ENCODE results near the gene IVL. TPM values are rescaled to one million over a fixed set of nuclear protein-coding genes. Genes with fewer than 3 reads are reported as not detected.

Gene IVL
- total RNA-seq, 4 donors from 2014 or later = 155 to 336 (median 262) TPM

- intact Hi-C loops (cut with DNase I) = no loop called here
- Histone ChIP-seq H3K36me3 (no peaks in the 10 kb centered on the region), H3K9me3 (no peaks in the 10 kb centered on the region), H3K27me3 (no peaks in the 10 kb centered on the region), H3K4me1 (peaks cover 0 to 80% (median 29%) of the 10 kb centered on the region in 3 donors), H3K4me3 (no peak overlapping the region), H3K27ac (peak overlapping the region in 3 of 4 donors; percentile 47 to 69 (median 51))
- TF ChIP-seq CTCF (IDR thresholded peaks at IDR 0.05) (no peak), POLR2A (IDR thresholded peaks at IDR 0.05) (no peak)
- no peak for DNase-seq
These were observed 24.3 kb upstream of the IVL start for GRCh38 chr1:152884085-152884484.

GRCh38 chr1:152884506-152884905 lies 23.8 kb upstream of the IVL start:
- no peaks in the 10 kb centered on the region for H3K27me3 ChIP-seq
- no peak for TF ChIP-seq CTCF (IDR thresholded peaks at IDR 0.05)
- peak overlapping the region in 3 of 4 donors; percentile 47 to 69 (median 51) for H3K27ac ChIP-seq
- no peaks in the 10 kb centered on the region for H3K9me3 ChIP-seq
- intact Hi-C loops (cut with DNase I) = no loop called here
- peaks cover 0 to 76% (median 29%) of the 10 kb centered on the region in 3 donors for H3K4me1 ChIP-seq
- WGBS, 2 donors = no CpG with 5 or more reads among the region's 1 CpG
- no peak for DNase-seq
- no peak overlapping the region for H3K4me3 ChIP-seq
- no peaks in the 10 kb centered on the region for H3K36me3 ChIP-seq

GRCh38 chr1:152884966-152885624 lies 23.3 kb upstream of the IVL start:
- Histone ChIP-seq H3K4me3 (no peak overlapping the region), H3K9me3 (no peaks in the 10 kb centered on the region), H3K4me1 (peaks cover 0 to 70% (median 27%) of the 10 kb centered on the region in 3 donors), H3K27ac (peak overlapping the region in 1 of 4 donors; percentile 69), H3K27me3 (no peaks in the 10 kb centered on the region), H3K36me3 (no peaks in the 10 kb centered on the region)
- DNase-seq = no peak
- WGBS, 2 donors = 52 to 54% methylated on average over 4 of the region's 4 CpGs
- TF ChIP-seq CTCF (IDR thresholded peaks at IDR 0.05) = no peak
- no peak for TF ChIP-seq POLR2A (IDR thresholded peaks at IDR 0.05)
- intact Hi-C loops (cut with DNase I) = no loop called here

GRCh38 chr1:152886085-152886484 lies 22.3 kb upstream of the IVL start:
- Histone ChIP-seq H3K27ac (peak overlapping the region in 1 of 4 donors; percentile 60), H3K27me3 (no peaks in the 10 kb centered on the region), H3K36me3 (no peaks in the 10 kb centered on the region), H3K4me3 (no peak overlapping the region), H3K4me1 (peaks cover 0 to 60% (median 24%) of the 10 kb centered on the region in 3 donors), H3K9me3 (no peaks in the 10 kb centered on the region)
- WGBS, 2 donors = 23 to 36% methylated on average over 3 of the region's 3 CpGs
- TF ChIP-seq POLR2A (IDR thresholded peaks at IDR 0.05) (no peak), CTCF (IDR thresholded peaks at IDR 0.05) (no peak)
- intact Hi-C loops (cut with DNase I) = no loop called here
- no peak for DNase-seq

GRCh38 chr1:152886758-152887409 lies 21.5 kb upstream of the IVL start:
- TF ChIP-seq POLR2A (IDR thresholded peaks at IDR 0.05) = no peak
- TF ChIP-seq CTCF (IDR thresholded peaks at IDR 0.05) = no peak
- H3K9me3 ChIP-seq = no peaks in the 10 kb centered on the region
- H3K27ac ChIP-seq = peak overlapping the region in 3 of 4 donors; percentile 22 to 60 (median 32)
- intact Hi-C loops (cut with DNase I) = no loop called here
- WGBS, 2 donors = 20 to 32% methylated on average over 3 to 5 of the region's 8 CpGs
- peaks cover 0 to 58% (median 24%) of the 10 kb centered on the region in 3 donors for H3K4me1 ChIP-seq
- H3K36me3 ChIP-seq = no peaks in the 10 kb centered on the region
- H3K4me3 ChIP-seq = no peak overlapping the region
- H3K27me3 ChIP-seq = no peaks in the 10 kb centered on the region
- no peak for DNase-seq
